NCI-H2196 (cell line): Measurements from ENCODE around the gene PAQR8.
A peak's percentile ranks its signal among the peaks of the same experiment; 100 is the strongest.
"Not testable (repeated sequence)": the region's sequence is repeated elsewhere in the genome, so short reads cannot be mapped to it uniquely, and the experiment has no call there.

Source experiments
- DNase-seq: peaks from one replicate; lab custom pipeline; 2025; ENCODE audit not compliant: unreplicated experiment; lab: John Stamatoyannopoulos, UW

Gene PAQR8

GRCh38 chr6:52375780-52376556 is 14.0 kb downstream of the PAQR8 start:
- no peak for DNase-seq

GRCh38 chr6:52376763-52377162 is 14.8 kb downstream of the PAQR8 start:
- no peak for DNase-seq

- no peak for DNase-seq
Measured at GRCh38 chr6:52377538-52378221, 15.7 kb downstream of the PAQR8 start.

GRCh38 chr6:52381249-52381648 is 19.3 kb downstream of the PAQR8 start:
- no peak for DNase-seq

GRCh38 chr6:52384145-52384766 is 22.3 kb downstream of the PAQR8 start:
- no peak for DNase-seq

GRCh38 chr6:52385074-52385473 is 23.1 kb downstream of the PAQR8 start:
- DNase-seq, result no peak

- DNase-seq, result not testable (repeated sequence)
Measured at GRCh38 chr6:52388119-52388518, 26.2 kb downstream of the PAQR8 start.

GRCh38 chr6:52388790-52389189 is 26.8 kb downstream of the PAQR8 start:
- no peak for DNase-seq

- no peak for DNase-seq
Measured at GRCh38 chr6:52389264-52389625, 27.3 kb downstream of the PAQR8 start.

GRCh38 chr6:52389626-52390360 is 27.8 kb downstream of the PAQR8 start:
- peak; percentile 83 for DNase-seq

- DNase-seq, result peak; percentile 13
Measured at GRCh38 chr6:52390361-52390727, 28.4 kb downstream of the PAQR8 start.

GRCh38 chr6:52391599-52391998 is 29.6 kb downstream of the PAQR8 start:
- no peak for DNase-seq

GRCh38 chr6:52392944-52393343 is 31.0 kb downstream of the PAQR8 start:
- DNase-seq, result no peak

- DNase-seq, result no peak
Measured at GRCh38 chr6:52393780-52394179, 31.8 kb downstream of the PAQR8 start.

GRCh38 chr6:52394251-52394666 is 32.3 kb downstream of the PAQR8 start:
- DNase-seq, result no peak

- no peak for DNase-seq
Measured at GRCh38 chr6:52395969-52396368, 34.0 kb downstream of the PAQR8 start.

GRCh38 chr6:52399511-52400312 is 37.8 kb downstream of the PAQR8 start:
- DNase-seq, result peak; percentile 52

- no peak for DNase-seq
Measured at GRCh38 chr6:52400313-52401041, 38.5 kb downstream of the PAQR8 start.

GRCh38 chr6:52403086-52403485 is 41.1 kb downstream of the PAQR8 start:
- no peak for DNase-seq

- peak; percentile 62 for DNase-seq
Measured at GRCh38 chr6:52403627-52404026, 41.7 kb downstream of the PAQR8 start.
